Spleen (tissue), 11 donors: ENCODE measurements around the gene SPTBN1. TPM values are rescaled to one million over a fixed set of nuclear protein-coding genes. Genes with fewer than 3 reads are reported as not detected.

ENCODE experiments used
- DNase-seq: peaks from one replicate; pipeline ENCODE4 v3.0.0-alpha.2; 2020
- H3K27ac ChIP-seq, 8 donors: fragments of 200-600 bp; sonication (generic) in 7 of 8; 1 replicate in 4 of 8; 2 replicates in 4 of 8; pipeline versions ENCODE4 v1.5.0 to v1.8.0; 2016 to 2021; ENCODE audit warnings: inconsistent platforms in 4 of 8, mild to moderate bottlenecking in 4 of 8, moderate library complexity in 1 of 8
- H3K27me3 ChIP-seq, 7 donors: fragments of 200-600 bp; sonication (generic) in 6 of 7; replicated peaks in 1 of 7; 1 replicate in 4 of 7; 2 replicates in 3 of 7; pipeline versions ENCODE4 v1.5.0 to v1.8.0; 2016 to 2021; ENCODE audit warnings: inconsistent platforms in 3 of 7, mild to moderate bottlenecking in 1 of 7
- H3K36me3 ChIP-seq, 6 donors: fragments of 200-600 bp; sonication (generic) in 5 of 6; 1 replicate in 4 of 6; 2 replicates in 2 of 6; pipeline versions ENCODE4 v1.5.0 to v1.8.0; 2016 to 2021; ENCODE audit warnings: inconsistent platforms in 2 of 6
- H3K4me1 ChIP-seq, 6 donors: fragments of 200-600 bp; sonication (generic) in 5 of 6; 1 replicate in 3 of 6; 2 replicates in 3 of 6; pipeline versions ENCODE4 v1.5.0 to v1.8.0; 2016 to 2021; ENCODE audit warnings: inconsistent platforms in 3 of 6
- H3K4me3 ChIP-seq, 8 donors: fragments of 200-600 bp; sonication (generic) in 7 of 8; 1 replicate in 4 of 8; 2 replicates in 4 of 8; pipeline versions ENCODE4 v1.5.0 to v1.8.0; 2016 to 2021; ENCODE audit warnings: inconsistent platforms in 4 of 8, mild to moderate bottlenecking in 4 of 8, moderate library complexity in 2 of 8
- H3K9me3 ChIP-seq, 8 donors: fragments of 200-600 bp; sonication (generic) in 7 of 8; 1 replicate in 4 of 8; 2 replicates in 4 of 8; pipeline versions ENCODE4 v1.5.0 to v1.8.0; 2016 to 2021; ENCODE audit warnings: inconsistent platforms in 4 of 8
- POLR2A ChIP-seq, 3 donors: fragments of 450-650 bp; IDR thresholded peaks; one replicate each; pipeline ENCODE4 v1.5.1; 2017; ENCODE audit warnings: antibody characterized with exemption in 3 of 3, mild to moderate bottlenecking in 1 of 3
- POLR2AphosphoS5 ChIP-seq, 3 donors: sonication (generic); formaldehyde crosslinking; IDR thresholded peaks; one replicate each; pipeline ENCODE4 v1.5.1; 2017; ENCODE audit warnings: antibody characterized with exemption in 3 of 3
- WGBS, 5 donors: extraction: QIAGEN DNeasy Blood & Tissue Kit in 3 of 5; methylation state at CpG; one replicate each; pipeline versions ENCODE4 v1.1.5 to v1.1.7; 2013 to 2018; 5-methylcytosine and 5-hydroxymethylcytosine counted together
- intact Hi-C: fragments of 100-400 bp; cut with DNase I; formaldehyde crosslinking; loops from one replicate; pipeline ENCODE4 v1.15.0; 2023; ENCODE audit warnings: low total_unique reads
- polyA plus RNA-seq, 3 donors: library from polyadenylated mRNA; stranded (reverse); fragments of 200-250 nt; gene quantifications; one replicate each; pipeline ENCODE4 v1.2.1, GENCODE V29; 2013
- total RNA-seq, 7 donors: library from RNA; depleted of rRNA in 3 of 7; stranded (reverse); fragments of >200 nt in 3 of 7; fragmentation: NEBNext Ultra II Directional in 4 of 7; extraction: Animal tissue kit (Norgen Biotek cat#: 25700) in 4 of 7; gene quantifications; one replicate each; pipeline versions ENCODE4 v1.1.0 to v1.2.1, GENCODE V29; 2016 to 2021
- TF ChIP-seq, protein P1 (sequence below), 11 experiments: fragments of 200-600 bp in 7 of 11; fragments of 450-650 bp in 4 of 11; sonication (generic) in 4 of 11; IDR thresholded peaks in 8 of 11; conservative IDR thresholded peaks in 3 of 11; 1 replicate in 7 of 11; 2 replicates in 4 of 11; pipeline versions ENCODE4 v1.4.0 to v1.8.0; 2016 to 2021; ENCODE audit warnings: antibody characterized with exemption in 11 of 11, inconsistent platforms in 4 of 11, mild to moderate bottlenecking in 1 of 11
- donor health status: healthy with polysubstance abuse.
- donor health status: DM: no; HTN: no; CAD: no; lungs with moderate emphysema.
- donor health status: DM: no; HTN: no; CAD: no.
- donor health status: Bipolar disorder and iron deficiency.
- donor health status: healthy.
- donor health status: DM: no; HTN: no; CAD: no.
- donor health status: DM: yes; HTN: yes; CAD: no.

The SPTBN1 gene
- total and polyA plus RNA-seq, 10 donors: 32.7 to 352 (median 269) TPM

DNA sequence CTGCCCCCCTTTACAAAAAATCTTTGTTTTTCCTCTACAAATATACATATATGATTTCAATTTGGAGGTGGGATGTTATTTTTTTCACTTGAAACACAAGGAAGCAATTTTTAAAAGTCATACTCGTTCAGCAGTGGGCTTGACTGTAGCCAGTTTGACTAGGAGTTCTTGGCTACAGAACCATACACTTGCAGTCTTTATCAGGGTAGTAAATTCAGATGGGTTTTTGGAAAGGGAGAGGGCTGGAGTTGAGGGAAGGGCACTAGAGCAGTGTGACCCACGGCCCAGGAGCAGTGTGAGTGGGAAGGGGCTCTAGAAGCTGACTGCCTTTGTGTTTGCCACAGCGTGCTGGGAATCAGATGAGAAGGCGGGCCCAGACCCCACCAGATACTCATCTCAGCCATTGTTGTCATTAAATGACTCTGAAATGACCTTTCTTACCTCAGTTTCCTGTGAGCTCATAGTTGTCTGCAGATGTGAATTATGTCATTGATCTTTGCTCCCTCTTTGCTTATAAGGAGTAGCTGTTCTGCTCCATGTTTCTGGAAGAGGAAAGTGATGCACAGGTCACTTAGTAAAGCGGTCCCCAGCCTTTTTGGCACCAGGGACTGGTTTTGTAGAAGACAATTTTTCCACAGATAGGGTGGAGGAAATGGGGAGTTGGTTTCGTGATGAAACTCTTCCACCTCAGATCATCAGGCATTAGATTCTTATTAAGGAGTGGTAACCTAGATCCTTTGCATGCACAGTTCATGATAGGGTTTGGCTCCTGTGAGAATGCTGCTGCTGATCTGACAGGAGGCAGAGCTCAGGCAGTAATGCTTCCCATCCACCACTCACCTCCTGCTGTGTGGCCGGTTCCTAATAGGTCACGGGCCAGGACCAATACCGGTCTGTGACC lies 116.8 kb downstream of the SPTBN1 start:
- Histone ChIP-seq H3K27me3 (no peaks in the 10 kb centered on the region), H3K4me3 (peak overlapping the region in 1 of 8 donors; percentile 59), H3K9me3 (no peaks in the 10 kb centered on the region), H3K4me1 (peaks cover 77 to 100% (median 97%) of the 10 kb centered on the region in 6 donors), H3K27ac (peak overlapping the region; percentile 69 to 93 (median 86)), H3K36me3 (no peaks in the 10 kb centered on the region)
- TF ChIP-seq, protein P1, sequence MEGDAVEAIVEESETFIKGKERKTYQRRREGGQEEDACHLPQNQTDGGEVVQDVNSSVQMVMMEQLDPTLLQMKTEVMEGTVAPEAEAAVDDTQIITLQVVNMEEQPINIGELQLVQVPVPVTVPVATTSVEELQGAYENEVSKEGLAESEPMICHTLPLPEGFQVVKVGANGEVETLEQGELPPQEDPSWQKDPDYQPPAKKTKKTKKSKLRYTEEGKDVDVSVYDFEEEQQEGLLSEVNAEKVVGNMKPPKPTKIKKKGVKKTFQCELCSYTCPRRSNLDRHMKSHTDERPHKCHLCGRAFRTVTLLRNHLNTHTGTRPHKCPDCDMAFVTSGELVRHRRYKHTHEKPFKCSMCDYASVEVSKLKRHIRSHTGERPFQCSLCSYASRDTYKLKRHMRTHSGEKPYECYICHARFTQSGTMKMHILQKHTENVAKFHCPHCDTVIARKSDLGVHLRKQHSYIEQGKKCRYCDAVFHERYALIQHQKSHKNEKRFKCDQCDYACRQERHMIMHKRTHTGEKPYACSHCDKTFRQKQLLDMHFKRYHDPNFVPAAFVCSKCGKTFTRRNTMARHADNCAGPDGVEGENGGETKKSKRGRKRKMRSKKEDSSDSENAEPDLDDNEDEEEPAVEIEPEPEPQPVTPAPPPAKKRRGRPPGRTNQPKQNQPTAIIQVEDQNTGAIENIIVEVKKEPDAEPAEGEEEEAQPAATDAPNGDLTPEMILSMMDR (IDR thresholded peaks at IDR 0.05 in 8 of 11, conservative IDR thresholded peaks at IDR 0.05 in 3 of 11): no peak
- TF ChIP-seq POLR2AphosphoS5 (IDR thresholded peaks at IDR 0.05) (no peak), POLR2A (IDR thresholded peaks at IDR 0.05) (no peak)
- DNase-seq: no peak
- WGBS, 5 donors: 53 to 76% (median 59%) methylated on average over 9 of the region's 9 CpGs
- intact Hi-C loops: no loop called here

DNA sequence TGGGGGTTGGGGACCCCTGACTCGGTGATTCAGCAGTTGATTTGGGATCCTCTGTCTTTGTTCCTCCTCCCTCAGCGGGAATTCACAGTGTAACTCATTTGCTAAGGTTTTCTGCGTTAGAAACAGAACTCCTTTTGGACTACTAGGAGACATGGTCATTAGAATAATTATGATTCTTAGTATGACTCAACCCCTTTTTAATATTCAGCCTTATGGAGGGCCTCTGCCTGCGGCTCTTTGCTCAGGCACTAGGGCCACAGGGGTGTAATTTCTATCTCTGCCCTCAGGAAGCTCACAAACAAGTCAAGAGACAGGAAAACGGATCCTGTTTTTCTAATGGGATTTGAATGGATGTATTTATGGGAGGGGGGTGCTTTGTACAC lies 117.4 kb downstream of the SPTBN1 start:
- H3K27ac ChIP-seq: peak overlapping the region; percentile 69 to 93 (median 86)
- 54 to 73% (median 66%) methylated on average over 5 of the region's 5 CpGs for WGBS, 5 donors
- no peak for DNase-seq
- H3K4me3 ChIP-seq: peak overlapping the region in 1 of 8 donors; percentile 59
- H3K9me3 ChIP-seq: no peaks in the 10 kb centered on the region
- no peaks in the 10 kb centered on the region for H3K27me3 ChIP-seq
- TF ChIP-seq POLR2AphosphoS5 (IDR thresholded peaks at IDR 0.05) (no peak), POLR2A (IDR thresholded peaks at IDR 0.05) (no peak)
- TF ChIP-seq, protein P1 (IDR thresholded peaks at IDR 0.05 in 8 of 11, conservative IDR thresholded peaks at IDR 0.05 in 3 of 11): no peak
- intact Hi-C loops: no loop called here
- peaks cover 76 to 100% (median 97%) of the 10 kb centered on the region in 6 donors for H3K4me1 ChIP-seq
- no peaks in the 10 kb centered on the region for H3K36me3 ChIP-seq

DNA sequence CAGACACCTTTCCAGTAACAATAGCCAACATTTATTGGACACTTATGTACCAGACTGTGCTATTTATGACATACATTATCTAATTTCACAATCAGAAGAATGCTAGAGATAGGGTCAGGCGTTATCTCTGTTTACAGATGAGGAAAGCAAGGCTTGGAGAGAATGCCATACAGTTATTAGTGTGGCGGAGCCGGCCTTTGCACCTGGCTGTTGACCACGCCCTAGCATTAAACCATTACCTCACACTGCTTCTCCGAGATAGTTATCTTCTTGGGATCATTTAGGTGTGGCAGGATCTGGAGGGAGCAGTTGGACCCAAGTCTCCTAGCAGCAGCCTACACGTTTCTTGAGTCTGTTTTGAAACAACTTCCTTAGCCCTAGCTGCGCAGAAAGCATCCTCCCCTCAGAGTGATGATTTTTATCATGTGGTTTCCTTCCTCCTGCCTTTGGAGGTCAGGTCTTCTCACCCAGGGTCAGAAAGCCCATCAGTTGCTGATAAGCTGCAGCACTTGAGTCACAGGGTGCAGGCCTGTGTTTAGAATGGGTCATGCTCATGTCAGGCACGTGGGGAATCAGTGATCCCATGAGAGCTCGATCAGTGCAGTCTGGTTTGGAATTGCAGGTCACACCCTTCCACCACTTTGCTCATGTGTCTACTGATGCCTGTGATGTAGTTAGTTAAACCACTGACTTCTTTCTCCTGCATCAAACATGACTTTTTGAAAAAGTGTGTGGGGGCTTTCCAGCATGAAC lies 118.2 kb downstream of the SPTBN1 start:
- Histone ChIP-seq H3K36me3 (no peaks in the 10 kb centered on the region), H3K4me3 (peak overlapping the region in 3 of 8 donors; percentile 5 to 59 (median 16)), H3K4me1 (peaks cover 76 to 100% (median 97%) of the 10 kb centered on the region in 6 donors), H3K9me3 (no peaks in the 10 kb centered on the region), H3K27ac (peak overlapping the region; percentile 69 to 93 (median 86)), H3K27me3 (no peaks in the 10 kb centered on the region)
- WGBS, 5 donors: 10 to 23% (median 16%) methylated on average over 9 of the region's 9 CpGs
- intact Hi-C loops: no loop called here
- DNase-seq: no peak
- TF ChIP-seq POLR2AphosphoS5 (IDR thresholded peaks at IDR 0.05): peak in 2 of 3 donors; percentile 54 to 89
- TF ChIP-seq, protein P1 (IDR thresholded peaks at IDR 0.05 in 8 of 11, conservative IDR thresholded peaks at IDR 0.05 in 3 of 11): no peak
- TF ChIP-seq POLR2A (IDR thresholded peaks at IDR 0.05): peak in 1 of 3 donors; percentile 5
